Activated T-cell treated with anti-CD3 and anti-CD28 coated beads, Interleukin-2, amount 50 U/mL, for 24 hours (primary cell): ENCODE results near the gene ITIH1.
"Not testable (repeated sequence)": the region's sequence is repeated elsewhere in the genome, so short reads cannot be mapped to it uniquely, and the experiment has no call there.

Experiments used
- DNase-seq: peaks from one replicate; pipeline ENCODE4 v3.0.0-alpha.2; 2020
- H3K27ac Mint-ChIP-seq: 2 replicates; pipeline ENCODE4 v1.8.0; 2020; ENCODE audit warnings: mild to moderate bottlenecking, mixed read lengths
- H3K27me3 Mint-ChIP-seq: 2 replicates; pipeline ENCODE4 v1.8.0; 2020; ENCODE audit warnings: mixed read lengths
- H3K36me3 Mint-ChIP-seq: 2 replicates; pipeline ENCODE4 v1.8.0; 2020; ENCODE audit warnings: low read depth, mixed read lengths
- H3K4me1 Mint-ChIP-seq: 2 replicates; pipeline ENCODE4 v1.8.0; 2020; ENCODE audit warnings: low read depth, mixed read lengths
- H3K4me3 Mint-ChIP-seq: 2 replicates; pipeline ENCODE4 v1.8.0; 2020; ENCODE audit warnings: mild to moderate bottlenecking, moderate library complexity, mixed read lengths
- H3K9me3 Mint-ChIP-seq: 2 replicates; pipeline ENCODE4 v1.8.0; 2020; ENCODE audit warnings: mixed read lengths

Gene ITIH1

DNA sequence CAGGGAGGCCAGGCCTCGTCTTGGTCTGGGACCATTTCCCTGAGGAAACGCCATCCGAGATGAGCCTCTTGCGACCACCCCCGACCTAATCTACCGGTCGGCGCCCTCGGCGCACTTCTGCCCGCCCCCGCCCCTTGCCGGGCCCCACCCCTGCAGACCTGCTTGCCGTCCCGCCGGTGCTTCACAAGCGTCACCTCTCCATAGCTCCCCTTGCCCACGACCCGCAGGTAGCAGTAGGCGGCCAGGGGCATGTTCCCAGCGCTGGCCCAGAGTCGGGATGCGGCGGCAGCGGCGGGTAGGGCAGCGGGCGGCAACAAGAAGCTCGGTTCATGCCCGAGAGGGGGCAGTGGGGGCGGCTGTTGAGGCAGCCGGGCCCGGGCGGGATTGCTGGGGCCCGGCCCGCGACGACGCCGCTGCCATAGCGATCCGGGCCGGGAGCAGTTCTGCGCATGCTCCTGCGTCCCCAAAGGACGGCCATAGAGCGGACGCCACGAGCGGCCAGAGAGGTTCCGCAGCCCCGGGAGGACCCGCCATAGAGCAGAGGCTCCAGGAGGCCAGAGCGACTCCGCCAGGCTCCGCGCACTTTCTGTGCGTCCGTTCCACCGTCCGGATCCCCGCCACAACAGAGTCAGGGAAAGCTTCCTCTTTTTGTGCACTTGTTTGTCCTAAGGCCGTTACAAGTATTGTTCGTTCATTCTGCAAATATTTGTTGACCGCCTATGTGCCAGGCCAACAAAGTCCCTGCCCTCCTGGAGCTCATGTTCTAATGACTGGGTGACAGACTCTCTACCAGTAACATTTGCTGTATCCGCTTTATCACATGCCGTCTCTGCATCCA is 6.7 kb upstream of the ITIH1 start, which contains the start of gene NEK4:
Gene NEK4, minus strand, starts transcription at position 445 of the 838 bp plus-strand sequence. Its CDS starts 194 bp downstream, at position 251.
- Mint-ChIP-seq H3K36me3 (peaks cover 35% of the 10 kb centered on the region), H3K27me3 (no peaks in the 10 kb centered on the region), H3K27ac (peak within 1 kb of the TSS; percentile 89), H3K9me3 (no peaks in the 10 kb centered on the region), H3K4me3 (peak within 1 kb of the TSS; percentile 87), H3K4me1 (peaks cover 26% of the 10 kb centered on the region)
- peak; percentile 92 for DNase-seq

DNA sequence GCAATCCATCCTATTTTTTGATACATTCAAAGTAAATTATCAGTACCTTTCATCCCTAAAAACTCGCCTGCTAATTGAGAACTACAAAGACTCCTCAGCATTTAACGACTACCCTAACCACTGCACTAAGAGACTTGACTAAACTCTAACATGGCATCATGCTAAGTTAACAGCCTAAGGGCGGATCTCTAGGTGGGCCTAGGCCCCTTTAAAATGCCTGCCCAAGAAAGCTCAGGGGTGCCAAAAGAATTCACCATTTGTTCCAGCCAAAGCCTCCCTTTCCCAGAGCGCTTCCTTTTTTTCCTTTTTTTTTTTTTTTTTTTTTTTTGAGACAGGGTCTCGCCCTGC is 6.1 kb upstream of the ITIH1 start:
- H3K36me3 Mint-ChIP-seq: peaks cover 30% of the 10 kb centered on the region
- peaks cover 26% of the 10 kb centered on the region for H3K4me1 Mint-ChIP-seq
- no peaks in the 10 kb centered on the region for H3K27me3 Mint-ChIP-seq
- no peak for DNase-seq
- peak overlapping the region; percentile 89 for H3K27ac Mint-ChIP-seq
- no peaks in the 10 kb centered on the region for H3K9me3 Mint-ChIP-seq
- peak overlapping the region; percentile 87 for H3K4me3 Mint-ChIP-seq

DNA sequence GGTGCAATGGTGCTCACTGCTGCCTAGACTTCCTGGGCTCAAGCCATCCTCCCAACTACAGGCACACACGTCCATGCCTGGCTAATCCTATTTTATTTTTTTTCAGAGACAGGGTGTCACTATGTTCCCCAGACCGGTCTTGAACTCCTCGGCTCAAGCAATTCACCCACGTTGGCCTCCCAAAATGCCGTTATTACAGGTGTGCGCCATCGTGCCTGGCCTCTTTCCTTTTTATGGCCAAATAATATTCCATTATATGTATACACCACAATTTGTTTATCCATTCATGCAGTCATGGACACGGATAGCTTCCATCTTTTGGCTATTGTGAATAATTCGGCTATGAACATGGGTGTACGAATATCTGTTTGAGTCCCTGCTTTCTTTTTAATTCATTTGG is 5.7 kb upstream of the ITIH1 start:
- no peaks in the 10 kb centered on the region for H3K9me3 Mint-ChIP-seq
- H3K4me1 Mint-ChIP-seq: peaks cover 26% of the 10 kb centered on the region
- peak overlapping the region; percentile 89 for H3K27ac Mint-ChIP-seq
- DNase-seq: no peak
- H3K27me3 Mint-ChIP-seq: no peaks in the 10 kb centered on the region
- H3K4me3 Mint-ChIP-seq: peak overlapping the region; percentile 87
- H3K36me3 Mint-ChIP-seq: peaks cover 27% of the 10 kb centered on the region

DNA sequence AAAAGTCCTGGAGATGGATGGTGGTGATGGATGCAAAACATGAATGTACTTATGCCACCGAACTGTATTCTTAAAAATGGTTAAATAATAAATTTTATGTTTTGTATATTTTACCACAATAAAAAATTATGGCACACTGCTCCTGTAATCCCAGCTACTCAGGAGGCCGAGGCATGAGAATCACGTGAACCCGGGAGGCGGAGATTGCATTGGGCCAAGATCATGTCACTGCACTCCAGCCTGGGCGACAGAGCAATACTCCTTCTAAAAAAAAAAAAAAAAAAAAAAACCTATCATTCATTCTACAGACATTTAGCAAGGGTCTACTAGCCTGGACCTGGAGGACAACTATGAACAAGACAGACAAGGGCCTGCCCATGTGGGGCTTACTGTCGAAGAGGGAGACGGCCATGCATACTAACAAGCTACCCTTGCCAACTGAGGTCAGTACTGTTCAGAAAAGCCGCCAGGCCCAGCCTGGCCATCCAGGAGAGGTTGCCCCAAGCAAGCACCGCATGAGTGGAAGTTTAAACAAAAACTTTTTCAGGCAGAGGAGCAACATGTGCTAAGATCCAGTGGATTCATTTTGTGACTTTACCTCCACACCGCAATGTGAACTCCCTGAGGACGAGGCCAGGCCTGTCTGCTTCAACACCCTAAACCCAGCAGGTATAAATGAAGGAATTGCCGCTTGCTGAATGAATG is 3.9 kb upstream of the ITIH1 start:
- Mint-ChIP-seq H3K9me3 (no peaks in the 10 kb centered on the region), H3K4me1 (peaks cover 23% of the 10 kb centered on the region), H3K27ac (no peak overlapping the region), H3K36me3 (peaks cover 14% of the 10 kb centered on the region), H3K27me3 (no peaks in the 10 kb centered on the region), H3K4me3 (no peak overlapping the region)
- DNase-seq: no peak

DNA sequence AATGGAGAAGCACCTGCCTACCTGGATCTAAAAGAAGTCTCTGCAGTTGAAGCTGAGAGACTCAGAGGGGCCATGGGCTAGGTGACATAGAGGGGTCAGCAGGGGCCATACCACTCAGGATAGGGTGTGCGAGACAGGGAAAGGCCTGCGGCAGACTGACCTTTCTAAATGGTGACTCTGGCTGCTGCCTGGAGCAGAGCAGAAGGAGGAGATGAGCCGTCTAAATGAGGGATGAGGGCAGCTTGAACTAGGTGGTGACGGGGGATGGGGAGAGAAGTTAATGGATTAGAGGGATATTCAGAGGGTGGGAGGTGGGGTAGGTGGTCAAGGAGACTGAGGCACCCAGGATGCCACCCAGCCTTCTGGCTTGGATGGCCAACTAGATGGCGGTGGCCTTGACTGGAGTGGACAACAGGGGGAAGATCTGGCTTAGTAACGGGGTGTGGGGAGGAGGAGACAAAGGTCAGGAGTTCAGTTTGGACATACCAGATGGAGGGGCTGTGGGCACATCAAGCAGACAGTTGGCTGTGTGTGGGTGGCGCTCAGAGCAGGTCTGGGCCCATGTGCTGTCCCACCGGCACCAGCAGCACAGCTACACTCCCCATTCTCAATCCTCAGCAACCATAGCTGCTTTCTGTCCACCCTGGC is 3.2 kb upstream of the ITIH1 start:
- Mint-ChIP-seq H3K36me3 (peaks cover 10% of the 10 kb centered on the region), H3K9me3 (no peaks in the 10 kb centered on the region), H3K4me3 (no peak overlapping the region), H3K4me1 (peaks cover 18% of the 10 kb centered on the region), H3K27ac (no peak overlapping the region), H3K27me3 (no peaks in the 10 kb centered on the region)
- no peak for DNase-seq

DNA sequence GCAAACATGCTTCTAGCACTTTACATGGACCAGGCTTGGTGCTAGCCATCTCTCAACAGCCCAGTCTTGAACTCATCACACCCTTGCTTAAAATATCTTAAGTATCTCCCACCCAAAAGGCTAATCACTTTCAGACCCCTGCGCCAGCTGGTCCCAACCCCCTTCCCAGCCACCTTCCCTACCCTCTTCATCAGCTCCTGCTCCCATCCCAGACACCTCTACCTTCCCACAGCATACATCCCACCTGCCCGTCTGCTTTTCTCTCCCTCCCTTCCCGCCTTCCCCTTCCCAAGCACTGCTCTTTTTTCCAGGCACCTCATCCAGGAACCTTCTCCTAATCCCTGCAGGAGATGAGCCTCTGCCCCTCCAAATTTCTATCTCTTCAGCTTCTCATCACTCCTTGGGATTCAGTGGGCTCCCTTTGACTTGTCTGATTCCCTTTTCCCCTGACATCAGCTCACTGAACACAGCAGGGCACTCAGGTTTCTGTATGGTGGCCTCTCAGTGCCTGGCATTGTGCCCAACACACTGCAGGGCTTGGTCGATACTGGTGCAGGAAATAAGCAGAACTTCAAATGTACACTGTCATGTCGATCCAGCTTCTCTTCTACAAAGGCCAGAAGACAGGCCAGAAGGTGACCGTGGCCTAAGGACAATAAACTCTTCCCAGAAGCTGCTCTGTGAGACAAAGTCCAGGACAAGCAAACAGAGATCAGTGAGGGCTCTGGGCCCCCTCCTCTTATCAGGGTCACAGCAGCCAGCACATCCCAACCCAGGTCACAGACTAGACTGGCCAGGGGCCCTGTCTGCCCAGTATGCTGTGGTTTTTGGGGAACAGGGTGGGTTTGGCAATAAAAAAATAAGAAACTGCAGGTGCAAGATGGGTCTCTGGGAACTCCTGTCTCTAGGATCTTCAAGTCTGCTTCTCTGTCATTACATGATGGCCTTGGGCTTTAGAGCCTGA is 2.2 kb upstream of the ITIH1 start:
- Mint-ChIP-seq H3K27ac (no peak overlapping the region), H3K36me3 (peaks cover 5% of the 10 kb centered on the region), H3K4me3 (no peak overlapping the region), H3K4me1 (peaks cover 8% of the 10 kb centered on the region), H3K9me3 (no peaks in the 10 kb centered on the region), H3K27me3 (peaks cover 3% of the 10 kb centered on the region)
- DNase-seq: no peak

DNA sequence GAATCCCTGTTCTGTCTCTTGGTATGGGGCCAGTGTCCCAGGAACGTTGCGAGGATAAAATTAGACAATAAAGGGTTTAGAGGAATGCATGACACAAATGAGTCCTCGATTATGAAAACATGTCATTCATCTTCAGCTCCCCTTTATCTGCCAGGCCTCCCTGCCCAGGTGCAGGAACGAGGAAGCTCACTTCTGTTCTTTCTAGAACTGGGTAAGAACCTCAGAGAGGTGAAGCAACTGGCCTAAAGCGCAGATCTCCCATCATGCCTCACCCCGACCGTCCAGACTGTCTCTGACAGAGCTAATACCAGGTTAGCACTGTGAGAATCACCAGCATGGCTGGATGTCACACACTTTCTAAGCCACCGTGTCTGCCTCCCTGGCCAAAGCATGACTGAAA is 1.5 kb upstream of the ITIH1 start:
- Mint-ChIP-seq H3K4me1 (peaks cover 8% of the 10 kb centered on the region), H3K9me3 (no peaks in the 10 kb centered on the region), H3K27me3 (peaks cover 3% of the 10 kb centered on the region), H3K27ac (no peak overlapping the region), H3K36me3 (peaks cover 4% of the 10 kb centered on the region), H3K4me3 (no peak overlapping the region)
- DNase-seq: peak; percentile 7

DNA sequence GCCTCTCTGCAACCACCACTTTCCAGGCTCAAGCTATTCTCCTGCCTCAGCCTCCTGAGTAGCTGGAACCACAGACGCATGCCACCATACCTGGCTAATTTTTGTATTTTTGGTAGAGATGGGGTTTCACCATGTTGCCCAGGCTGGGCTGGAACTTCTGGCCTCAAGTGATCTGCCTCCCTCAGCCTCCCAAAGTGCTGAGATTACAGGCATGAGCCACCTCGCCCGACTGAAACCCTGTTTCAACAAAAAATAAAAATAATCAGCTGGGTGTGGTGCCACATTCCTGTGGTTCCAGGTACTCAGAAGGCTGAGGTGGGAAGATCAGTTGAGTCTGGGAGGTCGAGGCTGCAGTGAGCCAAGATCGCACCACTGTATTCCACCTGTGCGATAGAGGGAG is 913 bp upstream of the ITIH1 start:
- not testable (repeated sequence) for DNase-seq, H3K36me3 Mint-ChIP-seq, H3K4me3 Mint-ChIP-seq, H3K27ac Mint-ChIP-seq, H3K9me3 Mint-ChIP-seq, H3K27me3 Mint-ChIP-seq, H3K4me1 Mint-ChIP-seq

DNA sequence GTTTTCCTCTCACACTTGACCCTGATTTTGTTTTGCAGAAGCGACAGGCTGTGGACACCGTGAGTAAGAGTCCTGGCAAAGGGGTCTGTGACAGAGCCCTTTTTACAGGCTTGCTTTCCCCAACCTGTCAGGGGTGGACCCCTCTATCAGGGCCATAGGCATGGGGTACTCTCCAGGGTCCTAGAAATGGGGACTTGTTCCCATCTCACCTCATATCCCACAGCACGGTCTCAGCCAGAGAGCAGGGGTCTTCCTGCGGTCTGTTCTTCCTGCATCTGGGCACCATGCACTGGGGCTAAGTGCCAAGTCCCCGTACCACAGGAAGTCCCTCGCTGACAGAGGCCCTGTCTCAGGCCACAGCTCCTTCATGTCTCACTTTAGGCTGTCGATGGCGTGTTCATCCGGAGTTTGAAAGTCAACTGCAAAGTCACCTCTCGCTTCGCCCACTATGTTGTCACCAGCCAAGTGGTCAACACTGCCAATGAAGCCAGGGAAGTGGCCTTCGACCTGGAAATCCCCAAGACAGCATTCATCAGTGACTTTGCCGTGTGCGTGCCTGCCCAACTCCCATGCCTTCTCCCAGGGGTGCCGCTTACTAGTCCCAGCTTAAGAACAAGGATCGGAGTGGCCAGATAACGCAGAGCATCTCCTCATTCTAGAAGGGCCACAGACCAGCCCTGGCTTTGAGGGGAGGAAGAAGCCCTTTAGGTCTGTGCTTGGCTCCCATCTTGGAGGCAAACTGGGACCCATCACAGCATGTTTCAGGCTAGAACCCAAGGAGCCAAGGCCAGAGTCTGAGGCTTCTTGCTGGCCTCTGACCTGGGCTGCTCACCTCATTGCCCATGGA is 783 bp downstream of the ITIH1 start:
- no peaks in the 10 kb centered on the region for H3K4me1 Mint-ChIP-seq
- H3K9me3 Mint-ChIP-seq: no peaks in the 10 kb centered on the region
- no peak overlapping the region for H3K4me3 Mint-ChIP-seq
- no peaks in the 10 kb centered on the region for H3K36me3 Mint-ChIP-seq
- peak; percentile 14 for DNase-seq
- H3K27ac Mint-ChIP-seq: no peak overlapping the region
- peaks cover 14% of the 10 kb centered on the region for H3K27me3 Mint-ChIP-seq

DNA sequence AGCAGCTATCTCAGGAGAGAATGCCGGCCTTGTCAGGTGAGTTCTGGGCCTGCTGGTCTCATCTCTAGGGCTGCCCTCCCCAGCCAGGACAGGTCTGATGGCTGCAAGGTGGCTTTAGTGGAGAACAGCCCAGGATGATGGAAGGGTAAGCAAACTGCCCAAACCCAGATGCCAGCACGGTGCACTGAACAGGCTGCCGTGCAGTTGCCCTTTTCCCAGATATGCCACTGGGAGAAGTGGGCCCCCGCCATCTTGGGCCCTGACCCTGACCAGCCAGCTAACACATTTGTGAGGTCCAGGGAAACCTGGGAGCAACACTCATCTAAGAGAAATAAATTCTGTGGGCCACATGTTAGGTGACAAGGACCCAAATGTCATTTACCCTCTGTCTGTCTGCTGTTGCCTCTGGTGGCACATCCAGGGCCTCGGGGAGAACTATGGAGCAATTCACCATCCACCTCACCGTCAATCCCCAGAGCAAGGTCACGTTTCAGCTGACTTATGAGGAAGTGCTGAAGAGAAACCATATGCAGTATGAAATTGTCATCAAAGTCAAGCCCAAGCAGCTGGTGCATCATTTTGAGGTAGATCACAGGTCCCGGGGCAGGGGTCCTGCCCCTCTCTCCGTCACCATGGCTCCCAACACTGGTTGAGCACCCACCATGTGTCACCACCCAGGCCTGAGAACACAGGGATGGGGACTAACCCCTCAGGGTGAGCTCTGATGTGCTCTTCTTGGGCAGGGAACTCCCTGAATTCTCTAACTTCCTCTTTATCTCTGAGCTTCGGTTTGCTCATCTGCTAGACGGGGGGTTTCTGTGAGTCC is 1.8 kb downstream of the ITIH1 start:
- H3K9me3 Mint-ChIP-seq: no peaks in the 10 kb centered on the region
- peaks cover 14% of the 10 kb centered on the region for H3K27me3 Mint-ChIP-seq
- H3K36me3 Mint-ChIP-seq: no peaks in the 10 kb centered on the region
- H3K4me1 Mint-ChIP-seq: no peaks in the 10 kb centered on the region
- peak; percentile 20 for DNase-seq
- no peak overlapping the region for H3K4me3 Mint-ChIP-seq
- H3K27ac Mint-ChIP-seq: no peak overlapping the region

DNA sequence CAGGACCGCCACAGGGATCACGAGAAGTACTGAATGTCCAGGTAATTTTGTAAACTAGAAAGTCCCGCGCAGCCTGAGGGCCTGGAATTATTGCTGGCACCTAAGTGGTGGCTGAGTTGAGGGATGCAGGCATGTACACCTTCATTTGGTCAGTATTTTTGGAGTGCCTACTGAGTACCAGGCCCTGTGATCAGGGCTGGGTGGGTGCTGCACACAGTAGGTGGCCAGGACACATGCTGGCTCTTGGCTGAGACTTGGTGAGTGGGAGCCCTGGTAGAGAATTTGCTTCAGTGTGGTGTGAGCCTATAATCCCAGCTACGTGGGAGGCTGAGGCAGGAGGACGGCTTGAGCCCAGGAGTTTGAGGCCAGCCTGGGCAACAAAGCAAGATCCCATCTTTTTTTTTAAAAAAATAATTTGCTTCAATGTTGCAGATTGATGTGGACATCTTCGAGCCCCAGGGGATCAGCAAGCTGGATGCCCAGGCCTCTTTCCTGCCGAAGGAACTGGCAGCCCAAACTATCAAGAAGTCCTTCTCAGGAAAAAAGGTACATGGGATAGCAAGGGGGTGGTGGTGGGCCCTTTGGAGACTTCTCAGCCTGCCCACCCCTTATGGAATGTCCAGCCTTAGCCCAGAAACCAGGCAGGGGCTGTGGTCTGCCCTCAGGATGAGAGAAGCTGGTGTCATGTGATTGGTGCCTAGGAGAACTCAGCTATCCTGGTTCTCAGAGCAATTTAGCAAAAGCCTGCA is 2.6 kb downstream of the ITIH1 start:
- Mint-ChIP-seq H3K27ac (no peak overlapping the region), H3K27me3 (peaks cover 14% of the 10 kb centered on the region), H3K36me3 (no peaks in the 10 kb centered on the region), H3K4me3 (no peak overlapping the region), H3K4me1 (no peaks in the 10 kb centered on the region), H3K9me3 (no peaks in the 10 kb centered on the region)
- DNase-seq: peak; percentile 11

DNA sequence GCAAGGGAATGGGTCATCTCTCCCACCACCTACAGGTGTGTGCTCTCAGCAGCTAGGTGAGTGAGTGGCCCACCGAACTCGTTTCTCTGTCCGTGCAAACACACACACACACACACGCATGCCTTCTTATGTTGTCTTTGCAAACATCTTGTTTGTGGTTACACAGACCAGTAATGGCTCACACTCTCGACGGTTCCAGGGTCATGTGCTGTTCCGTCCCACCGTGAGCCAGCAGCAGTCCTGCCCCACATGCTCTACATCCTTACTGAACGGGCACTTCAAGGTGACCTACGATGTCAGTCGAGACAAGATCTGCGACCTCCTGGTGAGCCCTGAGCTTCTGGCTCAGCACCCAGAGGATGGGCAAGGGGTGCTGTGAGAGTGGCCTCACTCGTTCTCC is 4.3 kb downstream of the ITIH1 start:
- DNase-seq: peak; percentile 3
- H3K4me1 Mint-ChIP-seq: no peaks in the 10 kb centered on the region
- H3K9me3 Mint-ChIP-seq: no peaks in the 10 kb centered on the region
- H3K27me3 Mint-ChIP-seq: peaks cover 14% of the 10 kb centered on the region
- H3K27ac Mint-ChIP-seq: no peak overlapping the region
- no peaks in the 10 kb centered on the region for H3K36me3 Mint-ChIP-seq
- no peak overlapping the region for H3K4me3 Mint-ChIP-seq
